HEK293T (cell line): ENCODE measurements around the gene KCNQ1.

Source experiments
- ARNT ChIP-seq: fragments of 450-650 bp; IDR thresholded peaks from 2 replicates; pipeline ENCODE4 v1.6.1; 2017; ENCODE audit warnings: mild to moderate bottlenecking
- BHLHE40 ChIP-seq: fragments of 450-650 bp; IDR thresholded peaks from 2 replicates; pipeline ENCODE4 v1.6.1; 2016; ENCODE audit warnings: mild to moderate bottlenecking, moderate library complexity, borderline replicate concordance
- CTBP1 ChIP-seq: fragments of 450-650 bp; IDR thresholded peaks from 2 replicates; pipeline ENCODE4 v1.6.1; 2016; ENCODE audit warnings: borderline replicate concordance
- ELF4 ChIP-seq: fragments of 450-650 bp; IDR thresholded peaks from 2 replicates; pipeline ENCODE4 v1.6.1; 2017; ENCODE audit warnings: antibody characterized with exemption
- FOXA1 ChIP-seq: fragments of 450-650 bp; IDR thresholded peaks from 2 replicates; pipeline ENCODE4 v1.6.1; 2016; ENCODE audit warnings: mild to moderate bottlenecking
- FOXK2 ChIP-seq: fragments of 450-650 bp; IDR thresholded peaks from 2 replicates; pipeline ENCODE4 v1.6.1; 2016; ENCODE audit warnings: mild to moderate bottlenecking
- FOXM1 ChIP-seq: fragments of 450-650 bp; IDR thresholded peaks from 2 replicates; pipeline ENCODE4 v1.6.1; 2017; ENCODE audit warnings: mild to moderate bottlenecking, borderline replicate concordance
- NFRKB ChIP-seq: fragments of 450-650 bp; IDR thresholded peaks from 2 replicates; pipeline ENCODE4 v1.6.1; 2016; ENCODE audit warnings: mild to moderate bottlenecking, moderate library complexity
- PKNOX1 ChIP-seq: fragments of 450-650 bp; IDR thresholded peaks from 2 replicates; pipeline ENCODE4 v1.6.1; 2016
- SP1 ChIP-seq: fragments of 450-650 bp; IDR thresholded peaks from 2 replicates; pipeline ENCODE4 v1.6.1; 2017
- SUZ12 ChIP-seq: fragments of 450-650 bp; IDR thresholded peaks from 2 replicates; pipeline ENCODE4 v1.6.1; 2016; ENCODE audit warnings: mild to moderate bottlenecking
- TARDBP ChIP-seq: fragments of 450-650 bp; IDR thresholded peaks from 2 replicates; pipeline ENCODE4 v1.6.1; 2016
- ZNF384 ChIP-seq: fragments of 450-650 bp; IDR thresholded peaks from 2 replicates; pipeline ENCODE4 v1.6.1; 2016

- no peak for TF ChIP-seq ELF4
- no peak for TF ChIP-seq FOXA1
- no peak for TF ChIP-seq SUZ12
- no peak for TF ChIP-seq ARNT
- no peak for TF ChIP-seq FOXM1
- no peak for TF ChIP-seq SP1
- TF ChIP-seq FOXK2, result no peak
- no peak for TF ChIP-seq NFRKB
- no peak for TF ChIP-seq BHLHE40
- TF ChIP-seq CTBP1, result no peak
- no peak for TF ChIP-seq ZNF384
- no peak for TF ChIP-seq PKNOX1
- TF ChIP-seq TARDBP, result no peak
These were observed 413.1 kb downstream of the KCNQ1 start for GRCh38 chr11:2857918-2858317.
